Measurements from ENCODE around the gene ADCY5. TPM values are rescaled to one million over a fixed set of nuclear protein-coding genes. Genes with fewer than 3 reads are reported as not detected.

The ADCY5 gene
- total and polyA plus RNA-seq, 10 donors: 1.7 to 20.6 (median 11.7) TPM

DNA sequence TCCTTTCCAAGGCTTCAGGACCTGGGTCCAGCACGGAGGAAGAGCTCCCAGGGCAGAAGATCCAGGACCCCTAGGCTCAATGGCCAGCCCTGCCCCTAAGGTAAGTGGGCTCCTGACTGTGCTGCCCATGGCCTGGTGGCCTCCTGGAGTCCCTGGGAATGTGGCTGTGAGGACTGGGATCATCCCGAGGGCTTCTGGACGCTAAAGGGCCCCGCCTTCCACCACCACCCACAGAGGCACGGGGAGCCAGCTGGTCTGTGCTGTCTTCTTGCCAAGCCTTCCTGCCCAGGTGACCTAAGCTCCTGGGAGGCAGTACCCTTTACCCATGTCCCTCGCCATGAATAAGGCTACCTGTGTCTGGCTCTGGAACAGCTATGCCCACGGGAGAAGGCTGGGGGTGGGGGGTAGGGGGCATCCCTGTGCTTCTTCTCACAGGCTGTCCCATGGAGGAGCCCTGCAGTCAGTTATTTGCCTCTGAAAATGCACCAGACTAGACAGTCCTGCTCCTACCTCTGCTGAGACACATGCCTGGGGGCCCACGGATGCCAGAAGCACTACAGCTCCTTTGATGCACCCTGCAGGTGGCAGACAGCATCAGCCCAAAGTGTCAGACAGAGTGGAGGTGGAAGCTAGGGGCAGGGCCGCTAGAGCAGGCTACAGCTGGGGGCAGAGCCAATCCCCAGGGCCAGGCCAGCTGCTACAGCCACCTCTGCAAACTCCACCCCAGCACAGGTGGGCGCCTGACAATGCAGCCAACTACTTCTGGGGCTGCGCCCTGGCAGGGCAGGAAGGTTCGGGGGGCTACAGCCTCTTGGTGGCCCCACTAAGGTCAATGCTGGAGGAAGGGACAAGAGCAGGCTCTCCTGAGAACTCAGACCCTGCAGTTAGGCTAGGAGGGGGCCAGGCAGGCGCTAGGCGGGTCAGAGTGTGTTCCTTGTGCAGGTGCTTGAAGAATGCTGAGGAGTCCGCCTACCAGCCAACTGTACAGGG, 156.3 kb downstream of the ADCY5 start:
- peak; percentile 61 for DNase-seq
- Histone ChIP-seq H3K27ac (no peak overlapping the region), H3K36me3 (peaks cover 0 to 19% (median 0%) of the 10 kb centered on the region in 6 donors), H3K9me3 (no peaks in the 10 kb centered on the region), H3K27me3 (replicated peaks in 1 of 7) (peaks cover 0 to 8% (median 0%) of the 10 kb centered on the region in 7 donors), H3K4me1 (no peaks in the 10 kb centered on the region), H3K4me3 (no peak overlapping the region)
- intact Hi-C loops (cut with DNase I; ENCODE audit: low total_unique reads): no loop called here
- TF ChIP-seq, protein P1, sequence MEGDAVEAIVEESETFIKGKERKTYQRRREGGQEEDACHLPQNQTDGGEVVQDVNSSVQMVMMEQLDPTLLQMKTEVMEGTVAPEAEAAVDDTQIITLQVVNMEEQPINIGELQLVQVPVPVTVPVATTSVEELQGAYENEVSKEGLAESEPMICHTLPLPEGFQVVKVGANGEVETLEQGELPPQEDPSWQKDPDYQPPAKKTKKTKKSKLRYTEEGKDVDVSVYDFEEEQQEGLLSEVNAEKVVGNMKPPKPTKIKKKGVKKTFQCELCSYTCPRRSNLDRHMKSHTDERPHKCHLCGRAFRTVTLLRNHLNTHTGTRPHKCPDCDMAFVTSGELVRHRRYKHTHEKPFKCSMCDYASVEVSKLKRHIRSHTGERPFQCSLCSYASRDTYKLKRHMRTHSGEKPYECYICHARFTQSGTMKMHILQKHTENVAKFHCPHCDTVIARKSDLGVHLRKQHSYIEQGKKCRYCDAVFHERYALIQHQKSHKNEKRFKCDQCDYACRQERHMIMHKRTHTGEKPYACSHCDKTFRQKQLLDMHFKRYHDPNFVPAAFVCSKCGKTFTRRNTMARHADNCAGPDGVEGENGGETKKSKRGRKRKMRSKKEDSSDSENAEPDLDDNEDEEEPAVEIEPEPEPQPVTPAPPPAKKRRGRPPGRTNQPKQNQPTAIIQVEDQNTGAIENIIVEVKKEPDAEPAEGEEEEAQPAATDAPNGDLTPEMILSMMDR (IDR thresholded peaks at IDR 0.05 in 8 of 11, conservative IDR thresholded peaks at IDR 0.05 in 3 of 11): no peak
- no peak for TF ChIP-seq POLR2AphosphoS5 (IDR thresholded peaks at IDR 0.05)
- TF ChIP-seq POLR2A (IDR thresholded peaks at IDR 0.05): no peak
- 76 to 88% (median 81%) methylated on average over 12 to 15 of the region's 15 CpGs for WGBS, 5 donors

GRCh38 chr3:123291404-123291803, 157.5 kb downstream of the ADCY5 start:
- no peak for DNase-seq
- TF ChIP-seq POLR2AphosphoS5 (IDR thresholded peaks at IDR 0.05) (no peak), POLR2A (IDR thresholded peaks at IDR 0.05) (no peak)
- TF ChIP-seq, protein P1 (IDR thresholded peaks at IDR 0.05 in 8 of 11, conservative IDR thresholded peaks at IDR 0.05 in 3 of 11): no peak
- Histone ChIP-seq H3K27ac (no peak overlapping the region), H3K4me1 (no peaks in the 10 kb centered on the region), H3K4me3 (no peak overlapping the region), H3K36me3 (peaks cover 0 to 19% (median 0%) of the 10 kb centered on the region in 6 donors), H3K27me3 (replicated peaks in 1 of 7) (peaks cover 0 to 8% (median 0%) of the 10 kb centered on the region in 7 donors), H3K9me3 (no peaks in the 10 kb centered on the region)
- WGBS, 5 donors: 71 to 89% (median 82%) methylated on average over 7 of the region's 7 CpGs
- intact Hi-C loops (cut with DNase I; ENCODE audit: low total_unique reads): no loop called here

- intact Hi-C loops (cut with DNase I; ENCODE audit: low total_unique reads): no loop called here
- H3K4me1 ChIP-seq: no peaks in the 10 kb centered on the region
- DNase-seq: peak; percentile 56
- H3K9me3 ChIP-seq: no peaks in the 10 kb centered on the region
- H3K4me3 ChIP-seq: no peak overlapping the region
- H3K36me3 ChIP-seq: peaks cover 0 to 22% (median 0%) of the 10 kb centered on the region in 6 donors
- H3K27ac ChIP-seq: no peak overlapping the region
- TF ChIP-seq, protein P1 (IDR thresholded peaks at IDR 0.05 in 8 of 11, conservative IDR thresholded peaks at IDR 0.05 in 3 of 11): no peak
- TF ChIP-seq POLR2AphosphoS5 (IDR thresholded peaks at IDR 0.05) (no peak), POLR2A (IDR thresholded peaks at IDR 0.05) (no peak)
- WGBS, 5 donors: 89 to 96% (median 92%) methylated on average over 5 to 23 of the region's 23 CpGs
- H3K27me3 ChIP-seq (replicated peaks in 1 of 7): peaks cover 0 to 8% (median 0%) of the 10 kb centered on the region in 7 donors
These were observed 157.9 kb downstream of the ADCY5 start for GRCh38 chr3:123290962-123291361.

Data from spleen (tissue), 11 donors.